ENCODE results near the gene KDM5A.

GRCh38 chr12:359091-359490, 30.0 kb downstream of the KDM5A start:
- TF ChIP-seq, protein P1, sequence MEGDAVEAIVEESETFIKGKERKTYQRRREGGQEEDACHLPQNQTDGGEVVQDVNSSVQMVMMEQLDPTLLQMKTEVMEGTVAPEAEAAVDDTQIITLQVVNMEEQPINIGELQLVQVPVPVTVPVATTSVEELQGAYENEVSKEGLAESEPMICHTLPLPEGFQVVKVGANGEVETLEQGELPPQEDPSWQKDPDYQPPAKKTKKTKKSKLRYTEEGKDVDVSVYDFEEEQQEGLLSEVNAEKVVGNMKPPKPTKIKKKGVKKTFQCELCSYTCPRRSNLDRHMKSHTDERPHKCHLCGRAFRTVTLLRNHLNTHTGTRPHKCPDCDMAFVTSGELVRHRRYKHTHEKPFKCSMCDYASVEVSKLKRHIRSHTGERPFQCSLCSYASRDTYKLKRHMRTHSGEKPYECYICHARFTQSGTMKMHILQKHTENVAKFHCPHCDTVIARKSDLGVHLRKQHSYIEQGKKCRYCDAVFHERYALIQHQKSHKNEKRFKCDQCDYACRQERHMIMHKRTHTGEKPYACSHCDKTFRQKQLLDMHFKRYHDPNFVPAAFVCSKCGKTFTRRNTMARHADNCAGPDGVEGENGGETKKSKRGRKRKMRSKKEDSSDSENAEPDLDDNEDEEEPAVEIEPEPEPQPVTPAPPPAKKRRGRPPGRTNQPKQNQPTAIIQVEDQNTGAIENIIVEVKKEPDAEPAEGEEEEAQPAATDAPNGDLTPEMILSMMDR (IDR thresholded peaks at IDR 0.05): no peak
- TF ChIP-seq POLR2A (IDR thresholded peaks at IDR 0.05): no peak
